DND-41 (cell line): ENCODE measurements around the gene TBC1D4.

ENCODE experiments used
- ATAC-seq: fragments of 200-7000 bp; cut with Tn5 transposase; 3 replicates; pipeline ENCODE4 v1.9.1; 2021; ENCODE audit warnings: low read depth; ENCODE audit not compliant: insufficient read depth
- DNase-seq: peaks from one replicate; pipeline ENCODE4 v3.0.0-alpha.2; 2020
- H2AFZ ChIP-seq: 2 replicates; pipeline ENCODE4 v1.6.0; 2012; ENCODE audit warnings: low read depth, low read length
- H3K27ac ChIP-seq: 2 replicates; pipeline ENCODE4 v1.5.1; 2012; ENCODE audit warnings: low read length, inconsistent platforms
- H3K27me3 ChIP-seq: fragments of 200-600 bp; sonication (generic); 2 replicates; pipeline ENCODE4 v1.6.0; 2012; ENCODE audit warnings: low read length, mild to moderate bottlenecking, inconsistent platforms; ENCODE audit not compliant: insufficient read depth, poor library complexity
- H3K36me3 ChIP-seq: 2 replicates; pipeline ENCODE4 v1.5.1; 2012; ENCODE audit warnings: low read length, inconsistent platforms; ENCODE audit not compliant: insufficient read depth
- H3K4me1 ChIP-seq: 2 replicates; pipeline ENCODE4 v1.5.1; 2012; ENCODE audit warnings: mild to moderate bottlenecking, low read length; ENCODE audit not compliant: insufficient read depth
- H3K4me2 ChIP-seq: 2 replicates; pipeline ENCODE4 v1.6.0; 2012; ENCODE audit warnings: mild to moderate bottlenecking, moderate library complexity, low read length, inconsistent platforms; ENCODE audit not compliant: insufficient read depth
- H3K4me3 ChIP-seq, 2 experiments: fragments of 200-600 bp in 1 of 2; shearing (Covaris generic) in 1 of 2; 2 replicates each; pipeline ENCODE4 v1.5.1; 2012 to 2016; ENCODE audit warnings: inconsistent platforms in 2 of 2, low read length in 2 of 2, mild to moderate bottlenecking in 2 of 2, low read depth in 1 of 2, moderate library complexity in 1 of 2
- H3K79me2 ChIP-seq: 2 replicates; pipeline ENCODE4 v1.6.0; 2012; ENCODE audit warnings: low read length, inconsistent platforms; ENCODE audit not compliant: insufficient read depth
- H3K9ac ChIP-seq: 2 replicates; pipeline ENCODE4 v1.6.0; 2012; ENCODE audit warnings: low read depth, mild to moderate bottlenecking, inconsistent platforms, low read length, moderate library complexity
- H3K9me3 ChIP-seq: 2 replicates; pipeline ENCODE4 v1.5.1; 2012; ENCODE audit warnings: low read length, moderate library complexity, mild to moderate bottlenecking, inconsistent platforms; ENCODE audit not compliant: insufficient read depth, severe bottlenecking
- H4K20me1 ChIP-seq: 2 replicates; pipeline ENCODE4 v1.6.0; 2012; ENCODE audit warnings: low read length; ENCODE audit not compliant: insufficient read depth
- EZH2 ChIP-seq: IDR thresholded peaks from 3 replicates; pipeline ENCODE4 v1.6.1; 2012; ENCODE audit warnings: borderline replicate concordance, low read depth, mild to moderate bottlenecking, moderate library complexity, low read length, inconsistent platforms; ENCODE audit not compliant: severe bottlenecking
- TF ChIP-seq, protein P1 (sequence below): IDR thresholded peaks from 2 replicates; pipeline ENCODE4 v1.5.1; 2012; ENCODE audit warnings: borderline replicate concordance, low read length, moderate library complexity, mild to moderate bottlenecking; ENCODE audit not compliant: poor library complexity, severe bottlenecking; ENCODE audit errors: extremely low read depth

TBC1D4 gene

DNA sequence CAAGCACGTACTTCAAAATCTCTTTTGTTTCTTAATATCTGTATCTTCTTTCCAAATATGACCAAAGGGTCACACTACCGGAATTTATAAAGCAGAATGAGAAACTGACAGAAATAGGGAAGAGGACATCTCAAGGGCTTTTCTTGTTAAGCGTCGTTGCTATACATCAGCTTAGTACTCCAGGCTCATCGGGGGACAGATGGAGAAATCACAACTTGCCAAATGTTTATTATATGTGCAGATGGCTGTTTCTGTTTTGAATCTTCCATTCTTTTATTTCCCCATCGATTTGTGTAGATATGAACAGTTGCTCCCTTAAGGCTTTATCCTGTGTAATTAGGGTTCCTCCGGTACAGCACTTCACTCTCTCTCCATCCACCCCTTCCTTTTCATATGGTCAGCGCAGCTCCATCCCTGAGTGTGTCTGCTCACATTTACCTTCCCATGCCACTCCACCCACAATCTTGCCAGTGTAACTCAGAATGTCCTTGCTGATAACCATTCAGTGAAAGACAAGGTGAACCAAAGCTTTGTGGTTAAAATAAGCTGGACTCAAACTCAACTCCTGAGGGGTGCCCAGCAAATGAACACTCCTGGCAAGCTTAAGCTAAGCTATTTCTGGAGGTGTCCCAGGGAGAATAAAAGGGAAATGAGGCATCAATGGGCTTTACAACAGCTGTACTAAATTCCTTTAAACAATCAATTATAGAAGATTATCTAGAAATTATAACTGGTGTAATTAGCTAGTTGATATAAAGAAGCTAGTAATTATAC lies 51.3 kb downstream of the TBC1D4 start:
- Histone ChIP-seq H3K9ac (no peak overlapping the region), H3K4me2 (no peak overlapping the region), H3K4me1 (no peaks in the 10 kb centered on the region), H3K27me3 (no peaks in the 10 kb centered on the region), H3K79me2 (no peaks in the 10 kb centered on the region), H3K9me3 (no peaks in the 10 kb centered on the region), H3K36me3 (no peaks in the 10 kb centered on the region), H2AFZ (no peak overlapping the region), H3K27ac (no peak overlapping the region), H3K4me3 (no peak overlapping the region), H4K20me1 (no peaks in the 10 kb centered on the region)
- TF ChIP-seq, protein P1, sequence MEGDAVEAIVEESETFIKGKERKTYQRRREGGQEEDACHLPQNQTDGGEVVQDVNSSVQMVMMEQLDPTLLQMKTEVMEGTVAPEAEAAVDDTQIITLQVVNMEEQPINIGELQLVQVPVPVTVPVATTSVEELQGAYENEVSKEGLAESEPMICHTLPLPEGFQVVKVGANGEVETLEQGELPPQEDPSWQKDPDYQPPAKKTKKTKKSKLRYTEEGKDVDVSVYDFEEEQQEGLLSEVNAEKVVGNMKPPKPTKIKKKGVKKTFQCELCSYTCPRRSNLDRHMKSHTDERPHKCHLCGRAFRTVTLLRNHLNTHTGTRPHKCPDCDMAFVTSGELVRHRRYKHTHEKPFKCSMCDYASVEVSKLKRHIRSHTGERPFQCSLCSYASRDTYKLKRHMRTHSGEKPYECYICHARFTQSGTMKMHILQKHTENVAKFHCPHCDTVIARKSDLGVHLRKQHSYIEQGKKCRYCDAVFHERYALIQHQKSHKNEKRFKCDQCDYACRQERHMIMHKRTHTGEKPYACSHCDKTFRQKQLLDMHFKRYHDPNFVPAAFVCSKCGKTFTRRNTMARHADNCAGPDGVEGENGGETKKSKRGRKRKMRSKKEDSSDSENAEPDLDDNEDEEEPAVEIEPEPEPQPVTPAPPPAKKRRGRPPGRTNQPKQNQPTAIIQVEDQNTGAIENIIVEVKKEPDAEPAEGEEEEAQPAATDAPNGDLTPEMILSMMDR = no peak
- TF ChIP-seq EZH2 = no peak
- no peak for DNase-seq
- ATAC-seq = no peak

DNA sequence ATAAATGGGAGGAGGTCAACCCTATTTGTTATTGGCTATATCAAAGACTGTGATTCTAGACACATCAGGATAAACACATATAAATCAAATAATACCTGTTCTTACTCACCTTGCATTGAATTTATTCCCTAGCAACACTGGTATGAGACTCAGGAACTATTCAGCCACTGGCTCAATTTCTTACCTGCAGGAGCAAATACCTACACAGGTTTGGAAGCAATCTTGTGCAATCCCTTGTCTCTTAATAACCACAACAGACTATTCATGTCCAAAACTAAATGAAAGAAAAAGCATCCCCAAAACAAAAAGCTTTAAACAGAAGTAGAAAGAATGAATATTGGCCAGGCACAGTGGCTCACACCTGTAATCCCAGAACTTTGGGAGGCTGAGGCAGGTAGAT lies 55.5 kb downstream of the TBC1D4 start:
- no peak for ATAC-seq
- Histone ChIP-seq H3K27ac (no peak overlapping the region), H3K79me2 (no peaks in the 10 kb centered on the region), H4K20me1 (no peaks in the 10 kb centered on the region), H2AFZ (no peak overlapping the region), H3K4me1 (no peaks in the 10 kb centered on the region), H3K36me3 (no peaks in the 10 kb centered on the region), H3K27me3 (no peaks in the 10 kb centered on the region), H3K9ac (no peak overlapping the region), H3K9me3 (no peaks in the 10 kb centered on the region), H3K4me2 (no peak overlapping the region), H3K4me3 (no peak overlapping the region)
- no peak for DNase-seq
- TF ChIP-seq EZH2 = no peak
- TF ChIP-seq, protein P1 = no peak

DNA sequence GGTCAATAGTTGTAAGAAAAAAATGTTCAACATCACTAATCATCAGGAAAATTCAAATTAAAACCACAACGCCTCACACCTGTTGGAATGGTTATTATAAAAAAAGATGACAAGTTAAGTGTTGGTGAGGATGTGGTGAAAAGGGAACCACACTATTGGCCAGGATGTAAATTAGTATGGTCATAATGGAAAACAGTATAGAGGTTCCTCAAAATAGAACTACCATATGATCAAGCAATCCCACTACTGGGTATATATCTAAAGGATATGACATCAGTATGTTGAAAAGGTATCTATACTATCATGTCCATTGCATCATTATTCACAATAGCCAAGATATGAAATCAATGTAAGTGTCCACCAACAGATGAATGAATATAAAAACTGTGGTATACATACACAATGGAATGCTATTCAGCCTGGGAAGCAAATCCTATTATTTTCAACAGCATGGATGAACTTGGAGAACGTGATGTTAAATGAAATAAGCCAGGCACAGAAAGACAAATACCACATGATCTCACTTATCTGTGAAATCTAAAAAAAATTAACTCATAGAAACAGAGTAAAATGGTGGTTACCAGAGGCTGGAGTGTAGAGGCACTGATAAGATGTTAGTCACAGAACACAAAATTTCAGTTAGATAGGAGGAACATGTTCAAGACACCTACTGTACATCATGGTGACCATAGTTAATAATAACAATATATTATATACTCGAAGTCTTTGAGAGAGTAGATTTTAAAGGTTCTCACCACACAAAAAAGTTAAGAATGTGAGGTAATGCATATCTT lies 56.6 kb downstream of the TBC1D4 start:
- no peak overlapping the region for H3K9ac ChIP-seq
- no peak for DNase-seq
- no peaks in the 10 kb centered on the region for H3K9me3 ChIP-seq
- H2AFZ ChIP-seq = no peak overlapping the region
- no peaks in the 10 kb centered on the region for H4K20me1 ChIP-seq
- TF ChIP-seq EZH2 = no peak
- TF ChIP-seq, protein P1 = no peak
- no peaks in the 10 kb centered on the region for H3K36me3 ChIP-seq
- no peaks in the 10 kb centered on the region for H3K27me3 ChIP-seq
- H3K4me3 ChIP-seq = no peak overlapping the region
- H3K79me2 ChIP-seq = no peaks in the 10 kb centered on the region
- no peak overlapping the region for H3K27ac ChIP-seq
- no peaks in the 10 kb centered on the region for H3K4me1 ChIP-seq
- no peak for ATAC-seq
- no peak overlapping the region for H3K4me2 ChIP-seq
